Keratinocyte (primary cell): Measurements from ENCODE around the gene TENM3. TPM values are rescaled to one million over a fixed set of nuclear protein-coding genes. Genes with fewer than 3 reads are reported as not detected.
A peak's percentile ranks its signal among the peaks of the same experiment; 100 is the strongest.

Experiments used
- DNase-seq: peaks from one replicate; pipeline ENCODE4 v3.0.0-alpha.2; 2011; ENCODE audit warnings: low read depth, missing footprints, low spot score
- FAIRE-seq: peaks from 2 replicates; lab custom pipeline; 2011; peaks lifted over from hg19 to GRCh38; lab: Jason Lieb, UNC
- H2AFZ ChIP-seq: 2 replicates; pipeline ENCODE4 v1.6.0; 2012; ENCODE audit warnings: low read length, control low read depth, inconsistent platforms; ENCODE audit not compliant: control insufficient read depth
- H3K27ac ChIP-seq: 2 replicates; pipeline ENCODE4 v1.5.1; 2011; ENCODE audit warnings: low read length; ENCODE audit not compliant: control insufficient read depth, insufficient read depth
- H3K27me3 ChIP-seq: 3 replicates; pipeline ENCODE4 v1.6.0; 2011; ENCODE audit warnings: low read length; ENCODE audit not compliant: control insufficient read depth, insufficient read depth; ENCODE audit errors: extremely low read depth
- H3K36me3 ChIP-seq, 2 experiments: 2 replicates in 1 of 2; 3 replicates in 1 of 2; pipeline ENCODE4 v1.5.1; 2011; ENCODE audit warnings: low read length in 2 of 2, mild to moderate bottlenecking in 1 of 2; ENCODE audit not compliant: control insufficient read depth in 2 of 2, insufficient read depth in 2 of 2; ENCODE audit errors: extremely low read depth in 1 of 2
- H3K4me1 ChIP-seq: 3 replicates; pipeline ENCODE4 v1.5.1; 2011; ENCODE audit warnings: low read length; ENCODE audit not compliant: control insufficient read depth, insufficient read depth; ENCODE audit errors: extremely low read depth
- H3K4me2 ChIP-seq: 3 replicates; pipeline ENCODE4 v1.6.0; 2011; ENCODE audit warnings: low read depth, low read length; ENCODE audit not compliant: control insufficient read depth, insufficient read depth; ENCODE audit errors: extremely low read depth
- H3K4me3 ChIP-seq, 3 experiments: fragments of 200-600 bp in 1 of 3; sonication (generic) in 1 of 3; 2 replicates in 2 of 3; 3 replicates in 1 of 3; pipeline ENCODE4 v1.5.1; 2011 to 2016; ENCODE audit warnings: low read length in 3 of 3, mild to moderate bottlenecking in 3 of 3, control low read depth in 2 of 3, inconsistent platforms in 1 of 3, low read depth in 1 of 3, mixed read lengths in 1 of 3, mixed run types in 1 of 3, moderate library complexity in 1 of 3; ENCODE audit not compliant: control insufficient read depth in 2 of 3, insufficient read depth in 2 of 3; ENCODE audit errors: extremely low read depth in 1 of 3
- H3K79me2 ChIP-seq: 2 replicates; pipeline ENCODE4 v1.6.0; 2012; ENCODE audit warnings: low read length; ENCODE audit not compliant: control insufficient read depth, insufficient read depth
- H3K9ac ChIP-seq: 3 replicates; pipeline ENCODE4 v1.6.0; 2011; ENCODE audit warnings: low read length; ENCODE audit not compliant: control insufficient read depth, insufficient read depth; ENCODE audit errors: extremely low read depth
- H3K9me1 ChIP-seq: 3 replicates; pipeline ENCODE4 v1.6.0; 2011; ENCODE audit warnings: low read length; ENCODE audit not compliant: control insufficient read depth, insufficient read depth; ENCODE audit errors: extremely low read depth
- H3K9me3 ChIP-seq: 2 replicates; pipeline ENCODE4 v1.5.1; 2012; ENCODE audit warnings: low read depth, low read length; ENCODE audit not compliant: control insufficient read depth
- H4K20me1 ChIP-seq: 3 replicates; pipeline ENCODE4 v1.6.0; 2011; ENCODE audit warnings: low read length; ENCODE audit not compliant: control insufficient read depth, insufficient read depth; ENCODE audit errors: extremely low read depth
- CTCF ChIP-seq, 3 experiments: IDR thresholded peaks in 1 of 3; conservative IDR thresholded peaks in 1 of 3; optimal IDR thresholded peaks in 1 of 3; 2 replicates in 2 of 3; 3 replicates in 1 of 3; pipeline versions ENCODE3 to v1.5.1; 2011; ENCODE audit warnings: low read length in 3 of 3, mild to moderate bottlenecking in 3 of 3, moderate library complexity in 2 of 3, control low read depth in 1 of 3, inconsistent platforms in 1 of 3; ENCODE audit not compliant: insufficient read depth in 2 of 3; ENCODE audit errors: extremely low read depth in 1 of 3
- EZH2 ChIP-seq: IDR thresholded peaks from one replicate; pipeline ENCODE4 v1.6.1; 2012; ENCODE audit warnings: inconsistent platforms, mild to moderate bottlenecking, low read length, moderate library complexity
- dilution Hi-C: fragments of 300-500 bp; cut with MboI; formaldehyde crosslinking; loops from one replicate; pipeline ENCODE4 v1.7.0; 2020; ENCODE audit warnings: low sequenced_read_pairs; ENCODE audit not compliant: extremely low pct_ligation_motif_present
- polyA plus RNA-seq, 5 experiments: library from polyadenylated mRNA; depleted of rRNA in 3 of 5; stranded (reverse) in 3 of 5; stranded (forward) in 1 of 5; unstranded in 1 of 5; fragments of >200 nt; gene quantifications; 1 replicate in 1 of 5; 2 replicates in 3 of 5; 3 replicates in 1 of 5; pipeline versions ENCODE4 v1.2.1 to v1.2.3, GENCODE V29; 2011 to 2012; ENCODE audit warnings: missing spikeins in 2 of 5, low read depth in 1 of 5, low replicate concordance in 1 of 5

TENM3 gene
- polyA plus RNA-seq, 1 donor (not counting 4 experiments of a cell fraction or from before 2014, with no cell fraction given), result 17.0 TPM

- no peak overlapping the region for H3K4me3 ChIP-seq
- no peaks in the 10 kb centered on the region for H3K4me1 ChIP-seq
- dilution Hi-C loops, result no loop called here
- TF ChIP-seq CTCF (optimal IDR thresholded peaks at IDR 0.05 in 1 of 3, IDR thresholded peaks at IDR 0.05 in 1 of 3, conservative IDR thresholded peaks at IDR 0.05 in 1 of 3; ENCODE audit: extremely low read depth in 1 of 3, insufficient read depth in 2 of 3, low read length in 3 of 3) (no peak), EZH2 (no peak)
- H3K79me2 ChIP-seq, result no peaks in the 10 kb centered on the region
- no peak overlapping the region for H3K27ac ChIP-seq
- H3K9ac ChIP-seq, result no peak overlapping the region
- no peak overlapping the region for H3K4me2 ChIP-seq
- peak; percentile 56 for FAIRE-seq
- DNase-seq, result no peak
- H3K9me3 ChIP-seq, result peaks cover 2% of the 10 kb centered on the region
- H3K36me3 ChIP-seq, result no peaks in the 10 kb centered on the region
- no peaks in the 10 kb centered on the region for H3K9me1 ChIP-seq
- no peaks in the 10 kb centered on the region for H4K20me1 ChIP-seq
- no peak overlapping the region for H2AFZ ChIP-seq
- no peaks in the 10 kb centered on the region for H3K27me3 ChIP-seq
Observed at GRCh38 chr4:182486881-182487280, 243.7 kb downstream of the TENM3 start.

GRCh38 chr4:182488896-182489295 is 245.7 kb downstream of the TENM3 start:
- dilution Hi-C loops, result no loop called here
- H4K20me1 ChIP-seq, result no peaks in the 10 kb centered on the region

More at GRCh38 chr4:182488896-182489295, 245.7 kb downstream of the TENM3 start:
- H3K9me3 ChIP-seq, result peaks cover 2% of the 10 kb centered on the region
- no peak overlapping the region for H2AFZ ChIP-seq
- no peaks in the 10 kb centered on the region for H3K9me1 ChIP-seq
- no peak overlapping the region for H3K27ac ChIP-seq
- H3K4me1 ChIP-seq, result no peaks in the 10 kb centered on the region
- FAIRE-seq, result no peak
- no peak overlapping the region for H3K4me3 ChIP-seq
- no peaks in the 10 kb centered on the region for H3K36me3 ChIP-seq
- no peaks in the 10 kb centered on the region for H3K27me3 ChIP-seq
- H3K9ac ChIP-seq, result no peak overlapping the region
- DNase-seq, result no peak
- H3K79me2 ChIP-seq, result no peaks in the 10 kb centered on the region
- no peak overlapping the region for H3K4me2 ChIP-seq
- TF ChIP-seq CTCF (optimal IDR thresholded peaks at IDR 0.05 in 1 of 3, IDR thresholded peaks at IDR 0.05 in 1 of 3, conservative IDR thresholded peaks at IDR 0.05 in 1 of 3; ENCODE audit: extremely low read depth in 1 of 3, insufficient read depth in 2 of 3, low read length in 3 of 3) (no peak), EZH2 (no peak)
